ENCODE measurements around the gene MACF1.

GRCh38 chr1:39409055-39409816, 204.7 kb downstream of the MACF1 start:
- TF ChIP-seq CTCF (IDR thresholded peaks at IDR 0.05; ENCODE audit: insufficient read depth, low read depth, low read length) (no peak), EZH2 (IDR thresholded peaks at IDR 0.05; ENCODE audit: insufficient read depth, low read length) (no peak)
